Forelimb muscle (tissue), 1 donor: ENCODE results near the gene SYNDIG1L. TPM values are rescaled to one million over a fixed set of nuclear protein-coding genes. Genes with fewer than 3 reads are reported as not detected.
"Not testable (repeated sequence)": the region's sequence is repeated elsewhere in the genome, so short reads cannot be mapped to it uniquely, and the experiment has no call there.

Source experiments
- DNase-seq: peaks from one replicate; pipeline ENCODE4 v3.0.0-alpha.2; 2013; ENCODE audit warnings: low read depth
- polyA plus RNA-seq: library from polyadenylated mRNA; unstranded; fragments of 120-200 nt; gene quantifications from one replicate; pipeline ENCODE4 v1.2.1, GENCODE V29; 2013; ENCODE audit not compliant: insufficient read length

SYNDIG1L gene
- polyA plus RNA-seq: 0.05 TPM

- DNase-seq: no peak
Observed at GRCh38 chr14:74426202-74426582, at the start of gene SYNDIG1L. Gene SYNDIG1L, minus strand, starts transcription at chr14:74426210. Its CDS starts 16,466 bp downstream, at chr14:74409744.

- DNase-seq: no peak
Observed at GRCh38 chr14:74475678-74476077, 49.7 kb upstream of the SYNDIG1L start.

GRCh38 chr14:74474376-74474775, 48.4 kb upstream of the SYNDIG1L start:
- DNase-seq: no peak

GRCh38 chr14:74472601-74473000, 46.6 kb upstream of the SYNDIG1L start:
- no peak for DNase-seq

- no peak for DNase-seq
Observed at GRCh38 chr14:74469548-74470518, 43.8 kb upstream of the SYNDIG1L start.

GRCh38 chr14:74468513-74468912, 42.5 kb upstream of the SYNDIG1L start:
- DNase-seq: no peak

GRCh38 chr14:74465335-74465734, 39.3 kb upstream of the SYNDIG1L start:
- no peak for DNase-seq

GRCh38 chr14:74464785-74465184, 38.8 kb upstream of the SYNDIG1L start:
- no peak for DNase-seq

- no peak for DNase-seq
Observed at GRCh38 chr14:74463697-74464096, 37.7 kb upstream of the SYNDIG1L start.

GRCh38 chr14:74462993-74463392, 37.0 kb upstream of the SYNDIG1L start:
- DNase-seq: no peak

GRCh38 chr14:74459976-74460375, 34.0 kb upstream of the SYNDIG1L start:
- no peak for DNase-seq

GRCh38 chr14:74459289-74459946, 33.4 kb upstream of the SYNDIG1L start:
- no peak for DNase-seq

GRCh38 chr14:74457565-74457895, 31.5 kb upstream of the SYNDIG1L start:
- DNase-seq: no peak

- no peak for DNase-seq
Observed at GRCh38 chr14:74456684-74457564, 30.9 kb upstream of the SYNDIG1L start.

- not testable (repeated sequence) for DNase-seq
Observed at GRCh38 chr14:74454397-74454796, 28.4 kb upstream of the SYNDIG1L start.

- no peak for DNase-seq
Observed at GRCh38 chr14:74444866-74445265, 18.9 kb upstream of the SYNDIG1L start.

- DNase-seq: no peak
Observed at GRCh38 chr14:74442757-74443156, 16.7 kb upstream of the SYNDIG1L start.

GRCh38 chr14:74441113-74441512, 15.1 kb upstream of the SYNDIG1L start:
- DNase-seq: no peak

GRCh38 chr14:74438351-74438915, 12.4 kb upstream of the SYNDIG1L start:
- no peak for DNase-seq

GRCh38 chr14:74437496-74438053, 11.6 kb upstream of the SYNDIG1L start:
- DNase-seq: no peak

- no peak for DNase-seq
Observed at GRCh38 chr14:74434294-74434693, 8.3 kb upstream of the SYNDIG1L start.
